SHP77 (cell line): Measurements from ENCODE around the gene R3HDM2.

ENCODE experiments used
- DNase-seq, 2 experiments: peaks; one replicate each; lab custom pipeline; 2025; lab: John Stamatoyannopoulos, UW

R3HDM2 gene

GRCh38 chr12:57266681-57267080, 164.2 kb downstream of the R3HDM2 start:
- DNase-seq: no peak

- no peak for DNase-seq
Observed at GRCh38 chr12:57263096-57263495, 167.7 kb downstream of the R3HDM2 start.

- no peak for DNase-seq
Observed at GRCh38 chr12:57262126-57262822, 168.6 kb downstream of the R3HDM2 start.

- DNase-seq: no peak
Observed at GRCh38 chr12:57261428-57261865, 169.4 kb downstream of the R3HDM2 start.

- DNase-seq: no peak
Observed at GRCh38 chr12:57260366-57260765, 170.5 kb downstream of the R3HDM2 start.

- no peak for DNase-seq
Observed at GRCh38 chr12:57258977-57259970, 171.6 kb downstream of the R3HDM2 start.

GRCh38 chr12:57255916-57256315, 174.9 kb downstream of the R3HDM2 start:
- no peak for DNase-seq

GRCh38 chr12:57254506-57255280, 176.2 kb downstream of the R3HDM2 start:
- DNase-seq: no peak

- no peak for DNase-seq
Observed at GRCh38 chr12:57250956-57251355, 179.9 kb downstream of the R3HDM2 start, which contains the start of gene STAC3. Gene STAC3 (minus strand): TSS chr12:57251187. CDS start chr12:57249636, 1,551 bp downstream.

- DNase-seq: no peak
Observed at GRCh38 chr12:57250541-57250940, 180.3 kb downstream of the R3HDM2 start.

- DNase-seq: no peak
Observed at GRCh38 chr12:57248934-57249742, 181.7 kb downstream of the R3HDM2 start.

- DNase-seq: no peak
Observed at GRCh38 chr12:57247041-57247440, 183.8 kb downstream of the R3HDM2 start.

- no peak for DNase-seq
Observed at GRCh38 chr12:57244312-57244696, 186.5 kb downstream of the R3HDM2 start.

- DNase-seq: peak; percentile 69 to 77
Observed at GRCh38 chr12:57243521-57244311, 187.1 kb downstream of the R3HDM2 start.

- peak; percentile 75 to 78 for DNase-seq
Observed at GRCh38 chr12:57242691-57243454, 188.0 kb downstream of the R3HDM2 start.

- peak in 1 of 2 experiments; percentile 63 for DNase-seq
Observed at GRCh38 chr12:57242329-57242690, 188.5 kb downstream of the R3HDM2 start.

- no peak for DNase-seq
Observed at GRCh38 chr12:57241402-57242310, 189.2 kb downstream of the R3HDM2 start.

GRCh38 chr12:57240926-57241401, 189.9 kb downstream of the R3HDM2 start:
- DNase-seq: peak; percentile 20 to 29
